ENCODE measurements around the gene ECHDC1.

Gene ECHDC1

DNA sequence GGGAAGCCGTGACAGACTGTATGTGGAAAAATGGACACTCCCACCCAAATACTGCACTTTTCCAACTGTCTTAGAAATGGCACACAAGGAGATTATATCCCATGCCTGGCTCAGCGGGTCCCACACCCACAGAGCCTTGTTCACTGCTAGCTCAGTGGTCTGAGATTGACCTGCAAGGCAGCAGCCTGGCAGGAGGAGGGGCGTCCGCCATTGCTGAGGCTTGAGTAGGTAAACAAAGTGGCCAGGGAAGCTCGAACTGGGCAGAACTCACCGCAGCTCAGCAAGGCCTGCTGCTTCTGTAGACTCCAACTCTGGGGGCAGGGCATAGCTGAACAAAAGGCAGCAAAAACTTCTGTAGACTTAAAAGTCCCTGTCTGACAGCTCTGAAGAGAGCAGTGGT is 88.1 kb downstream of the ECHDC1 start:
- intact Hi-C loops (cut with DNase I): no loop called here
- DNase-seq: no peak

- no peak for DNase-seq
Measured at GRCh38 chr6:127249621-127250020, 93.8 kb downstream of the ECHDC1 start.

GRCh38 chr6:127247114-127248096 is 96.0 kb downstream of the ECHDC1 start:
- no peak for DNase-seq
- intact Hi-C loops (cut with DNase I): no loop called here

More at GRCh38 chr6:127249621-127250020, 93.8 kb downstream of the ECHDC1 start:
- intact Hi-C loops (cut with DNase I): no loop called here

GRCh38 chr6:127243501-127243900 is 99.9 kb downstream of the ECHDC1 start:
- DNase-seq: no peak
- intact Hi-C loops (cut with DNase I): no loop called here

All from head of caudate nucleus (tissue), 42 donors.